Stomach smooth muscle (tissue), 2 donors: ENCODE data around the gene TMEM254.
A peak's percentile ranks its signal among the peaks of the same experiment; 100 is the strongest.
"Not testable (repeated sequence)": the region's sequence is repeated elsewhere in the genome, so short reads cannot be mapped to it uniquely, and the experiment has no call there.

Experiments
- H3K27ac ChIP-seq: one replicate; pipeline ENCODE4 v1.7.0; 2013; ENCODE audit warnings: mild to moderate bottlenecking, low read length, inconsistent platforms
- H3K27me3 ChIP-seq, 2 donors: one replicate each; pipeline ENCODE4 v1.7.0; 2013; ENCODE audit warnings: low read length in 2 of 2; ENCODE audit not compliant: insufficient read depth in 2 of 2, control insufficient read depth in 1 of 2
- H3K36me3 ChIP-seq, 2 donors: one replicate each; pipeline ENCODE4 v1.7.0; 2013; ENCODE audit warnings: low read length in 2 of 2; ENCODE audit not compliant: control insufficient read depth in 2 of 2, insufficient read depth in 2 of 2
- H3K4me1 ChIP-seq: one replicate; pipeline ENCODE4 v1.7.0; 2013; ENCODE audit warnings: low read length; ENCODE audit not compliant: control insufficient read depth, insufficient read depth
- H3K4me3 ChIP-seq, 2 donors: one replicate each; pipeline ENCODE4 v1.7.0; 2013; ENCODE audit warnings: low read length in 2 of 2
- H3K9ac ChIP-seq, 2 donors: one replicate each; pipeline ENCODE4 v1.7.0; 2013; ENCODE audit warnings: low read length in 2 of 2, mild to moderate bottlenecking in 1 of 2
- H3K9me3 ChIP-seq, 2 donors: one replicate each; pipeline ENCODE4 v1.7.0; 2013; ENCODE audit warnings: low read length in 2 of 2; ENCODE audit not compliant: control insufficient read depth in 2 of 2
- donor health status: healthy.
- donor health status: Pancreatic carcinoma.

Gene TMEM254

DNA sequence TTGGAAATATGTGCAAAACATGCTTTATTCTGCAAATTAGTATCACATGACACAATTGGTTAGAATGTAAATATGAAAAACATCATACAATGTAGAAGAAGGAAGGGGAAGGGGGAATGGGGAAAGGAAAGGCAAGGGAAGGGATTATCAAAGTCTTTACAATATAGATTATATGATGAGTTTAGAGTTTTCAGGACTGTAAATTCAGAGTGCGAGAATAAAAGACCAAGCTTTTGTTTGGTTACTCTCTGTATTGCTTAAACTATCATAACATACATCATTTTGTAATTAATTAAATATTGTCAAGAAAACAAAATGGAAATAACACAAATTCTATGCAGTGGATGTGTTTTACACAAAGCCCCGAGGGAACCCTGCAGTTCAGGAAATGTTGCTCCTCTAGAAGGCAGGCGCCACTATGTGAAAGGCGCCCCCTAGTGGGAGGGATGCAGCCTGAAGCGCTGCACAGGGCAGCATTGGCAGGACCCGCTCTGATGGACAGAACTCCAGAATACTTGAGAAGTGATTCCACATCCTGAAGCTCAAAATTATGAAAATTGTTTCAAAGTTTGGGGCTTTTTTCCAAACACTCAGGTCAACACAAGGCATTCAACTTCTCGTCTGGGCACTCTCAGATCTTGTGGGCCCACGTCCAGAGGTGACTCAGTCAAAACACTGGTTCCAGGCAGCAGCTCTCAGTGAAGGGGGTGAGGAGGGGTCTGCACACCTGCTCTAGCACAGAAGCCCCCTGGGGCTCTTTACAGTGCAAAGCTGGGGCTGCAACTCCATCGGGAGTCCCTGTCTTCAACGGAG lies 31.6 kb upstream of the TMEM254 start:
- Histone ChIP-seq H3K4me3 (no peak overlapping the region), H3K27me3 (peaks cover 0 to 3% of the 10 kb centered on the region in 2 donors), H3K4me1 (no peaks in the 10 kb centered on the region)

DNA sequence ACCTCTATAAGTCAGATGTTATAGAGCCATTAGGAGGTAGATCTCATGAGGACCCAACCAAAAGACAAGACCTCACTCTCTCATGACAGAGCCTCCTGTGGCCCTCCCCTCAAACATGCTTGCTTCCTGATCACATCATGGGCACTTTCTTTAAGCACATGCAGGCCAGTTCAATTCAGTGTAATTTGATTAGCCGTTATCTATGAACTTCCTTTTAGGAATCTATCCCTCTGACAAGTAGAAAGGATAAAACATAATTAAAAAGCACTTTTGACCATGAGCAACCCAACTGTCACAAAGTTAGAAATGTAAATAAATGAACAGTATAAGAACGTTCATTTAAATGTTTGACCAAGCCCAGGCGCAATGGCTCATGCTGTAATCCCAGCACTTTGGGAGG lies 27.7 kb upstream of the TMEM254 start:
- Histone ChIP-seq H3K9ac (no peak overlapping the region), H3K9me3 (no peaks in the 10 kb centered on the region), H3K27me3 (peaks cover 0 to 3% of the 10 kb centered on the region in 2 donors), H3K36me3 (no peaks in the 10 kb centered on the region), H3K4me1 (no peaks in the 10 kb centered on the region), H3K4me3 (no peak overlapping the region), H3K27ac (no peak overlapping the region)

More for the DNA sequence above, 31.6 kb upstream of the TMEM254 start:
- Histone ChIP-seq H3K27ac (no peak overlapping the region), H3K9ac (no peak overlapping the region), H3K9me3 (no peaks in the 10 kb centered on the region), H3K36me3 (no peaks in the 10 kb centered on the region)

DNA sequence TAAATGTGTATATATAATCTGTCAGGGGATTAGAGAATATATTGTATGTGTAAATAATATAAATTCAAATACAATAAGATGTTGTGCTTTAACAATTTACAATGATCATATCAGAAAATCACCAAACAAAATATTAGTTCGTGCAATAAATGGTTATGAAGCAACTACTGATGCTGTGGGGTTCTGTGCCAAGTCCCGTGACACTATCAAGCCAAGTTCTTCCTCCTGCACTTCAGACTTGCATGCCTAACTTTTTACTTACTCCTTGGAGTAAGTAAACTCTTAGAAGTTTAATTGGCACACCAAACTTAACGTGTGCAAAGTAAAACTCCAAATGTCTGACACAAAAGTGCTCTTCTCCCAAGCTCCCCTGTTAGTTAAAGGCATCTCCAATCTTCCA lies 26.5 kb upstream of the TMEM254 start:
- H3K27me3 ChIP-seq, result peaks cover 0 to 3% of the 10 kb centered on the region in 2 donors

DNA sequence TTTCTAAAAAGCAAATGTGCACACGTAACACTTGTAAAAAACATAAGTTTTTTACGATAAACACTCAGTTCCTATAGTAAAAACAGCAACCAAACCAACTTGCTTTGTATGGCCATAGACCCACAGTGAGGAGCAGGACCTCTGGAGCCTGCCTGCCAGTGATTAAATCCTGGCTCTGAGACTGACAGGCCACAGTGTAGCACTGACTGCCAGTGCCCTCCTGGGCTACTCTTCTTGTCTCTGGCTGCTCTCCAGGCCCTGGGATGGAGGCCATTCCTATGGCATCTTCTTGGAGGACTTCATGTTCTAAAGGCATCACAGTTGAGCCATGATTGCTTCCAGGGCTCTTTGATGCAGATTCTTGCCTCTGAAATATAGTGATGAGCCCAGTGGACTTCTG lies 22.7 kb upstream of the TMEM254 start:
- H3K36me3 ChIP-seq, result no peaks in the 10 kb centered on the region
- no peak overlapping the region for H3K4me3 ChIP-seq
- no peak overlapping the region for H3K27ac ChIP-seq
- H3K9ac ChIP-seq, result no peak overlapping the region
- no peaks in the 10 kb centered on the region for H3K4me1 ChIP-seq
- no peaks in the 10 kb centered on the region for H3K9me3 ChIP-seq
- no peaks in the 10 kb centered on the region for H3K27me3 ChIP-seq

More for the DNA sequence above, 26.5 kb upstream of the TMEM254 start:
- Histone ChIP-seq H3K9ac (no peak overlapping the region), H3K9me3 (no peaks in the 10 kb centered on the region), H3K27ac (no peak overlapping the region), H3K4me1 (no peaks in the 10 kb centered on the region), H3K36me3 (no peaks in the 10 kb centered on the region), H3K4me3 (no peak overlapping the region)

DNA sequence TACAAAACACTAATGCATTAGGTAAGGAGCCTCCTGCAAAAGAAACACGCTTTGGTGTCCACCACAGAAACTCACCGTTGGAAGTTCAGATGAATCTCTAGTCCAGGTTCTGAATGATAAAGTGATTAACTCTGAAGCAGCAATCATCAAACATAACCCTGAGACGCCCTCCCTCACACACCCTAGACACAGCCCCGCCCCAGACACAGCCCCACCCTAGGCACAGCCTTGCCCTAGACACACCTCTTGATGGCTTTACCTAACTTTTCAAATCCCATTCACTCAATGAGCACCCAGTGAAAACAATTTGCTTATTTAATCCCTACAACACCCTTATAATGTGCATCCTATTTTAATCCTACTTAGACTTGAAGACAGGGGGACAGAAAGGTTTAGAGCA lies 21.3 kb upstream of the TMEM254 start:
- no peaks in the 10 kb centered on the region for H3K36me3 ChIP-seq
- H3K4me3 ChIP-seq, result no peak overlapping the region
- H3K9ac ChIP-seq, result no peak overlapping the region
- H3K27ac ChIP-seq, result no peak overlapping the region
- H3K4me1 ChIP-seq, result no peaks in the 10 kb centered on the region
- no peaks in the 10 kb centered on the region for H3K27me3 ChIP-seq
- H3K9me3 ChIP-seq, result no peaks in the 10 kb centered on the region

DNA sequence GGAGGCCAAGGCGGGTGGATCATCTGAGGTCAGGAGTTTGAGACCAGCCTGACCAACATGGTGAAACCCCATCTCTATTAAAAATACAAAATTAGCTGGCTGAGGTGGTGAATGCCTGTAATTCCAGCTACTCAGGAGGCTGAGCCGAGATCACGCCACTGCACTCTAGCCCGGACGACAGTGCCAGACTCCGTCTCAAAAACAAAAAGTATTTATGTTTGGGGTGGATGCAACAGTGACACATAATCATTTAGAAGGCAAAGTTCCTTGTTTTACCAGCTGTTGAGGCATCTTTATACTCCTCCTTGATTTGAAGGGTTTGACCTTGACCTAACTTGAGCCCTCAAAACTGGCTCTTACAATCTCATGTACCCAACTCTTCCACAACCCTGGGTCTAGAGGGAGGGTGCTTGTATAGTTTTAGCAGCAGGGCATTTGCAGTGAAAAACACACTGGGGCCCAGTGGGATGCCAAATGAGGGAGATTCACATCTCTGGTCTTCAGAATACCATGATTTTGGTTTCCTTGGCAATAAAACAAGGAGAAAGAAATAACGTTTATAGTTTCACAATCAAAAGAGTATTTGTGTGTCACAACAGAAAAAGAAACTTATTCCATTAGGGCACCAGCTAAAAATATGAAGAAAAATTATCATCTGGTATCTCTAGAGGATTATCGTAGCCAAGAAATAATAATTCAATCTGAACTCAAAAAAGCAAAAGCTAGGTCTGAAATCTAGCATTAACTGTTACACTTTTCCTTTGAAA lies 14.2 kb upstream of the TMEM254 start:
- no peak overlapping the region for H3K4me3 ChIP-seq
- peak overlapping the region; percentile 37 for H3K27ac ChIP-seq

DNA sequence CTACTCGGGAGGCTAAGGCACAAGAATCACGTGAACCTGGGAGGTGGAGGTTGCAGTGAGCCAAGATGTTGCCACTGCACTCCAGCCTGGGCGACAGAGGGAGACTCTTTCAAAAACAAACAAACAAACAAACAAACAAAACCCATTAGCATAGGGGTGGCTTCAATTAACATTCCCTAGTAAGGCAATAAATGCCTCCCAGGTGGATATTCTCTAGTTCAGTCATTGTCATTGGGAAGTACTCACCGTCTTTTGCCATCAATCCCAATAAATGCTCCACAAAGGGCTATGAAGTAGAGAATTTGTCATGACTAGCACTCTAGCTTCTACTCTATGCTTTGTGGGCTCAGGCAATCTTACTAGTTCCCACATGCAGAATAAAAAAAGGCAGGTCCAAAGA lies 11.7 kb upstream of the TMEM254 start:
- Histone ChIP-seq H3K4me3 (no peak overlapping the region), H3K4me1 (no peaks in the 10 kb centered on the region), H3K9ac (no peak overlapping the region), H3K36me3 (no peaks in the 10 kb centered on the region), H3K27ac (no peak overlapping the region), H3K9me3 (no peaks in the 10 kb centered on the region), H3K27me3 (no peaks in the 10 kb centered on the region)

More for the DNA sequence above, 14.2 kb upstream of the TMEM254 start:
- Histone ChIP-seq H3K9me3 (no peaks in the 10 kb centered on the region), H3K9ac (no peak overlapping the region), H3K4me1 (no peaks in the 10 kb centered on the region), H3K36me3 (no peaks in the 10 kb centered on the region), H3K27me3 (no peaks in the 10 kb centered on the region)

DNA sequence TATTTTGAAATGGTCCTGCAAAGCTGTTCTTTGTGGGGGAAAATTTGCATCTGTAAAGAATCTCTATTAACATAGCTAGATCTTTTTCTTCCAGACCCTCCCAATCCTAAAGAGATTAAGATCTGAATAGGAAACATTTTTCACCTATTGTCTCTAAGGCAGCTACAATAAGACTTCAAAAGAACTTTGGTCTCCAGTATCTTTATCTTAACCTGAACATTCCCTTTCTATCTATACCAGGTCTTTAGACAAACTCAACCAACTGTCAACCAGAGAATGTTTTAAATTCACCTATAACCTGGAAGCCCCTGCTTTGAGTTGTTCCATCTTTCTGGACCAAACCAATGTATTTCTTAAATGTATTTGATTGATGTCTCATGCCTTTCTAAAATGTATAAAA lies 10.6 kb upstream of the TMEM254 start:
- not testable (repeated sequence) for H3K9me3 ChIP-seq, H3K9ac ChIP-seq, H3K27ac ChIP-seq, H3K4me3 ChIP-seq, H3K27me3 ChIP-seq, H3K4me1 ChIP-seq, H3K36me3 ChIP-seq

DNA sequence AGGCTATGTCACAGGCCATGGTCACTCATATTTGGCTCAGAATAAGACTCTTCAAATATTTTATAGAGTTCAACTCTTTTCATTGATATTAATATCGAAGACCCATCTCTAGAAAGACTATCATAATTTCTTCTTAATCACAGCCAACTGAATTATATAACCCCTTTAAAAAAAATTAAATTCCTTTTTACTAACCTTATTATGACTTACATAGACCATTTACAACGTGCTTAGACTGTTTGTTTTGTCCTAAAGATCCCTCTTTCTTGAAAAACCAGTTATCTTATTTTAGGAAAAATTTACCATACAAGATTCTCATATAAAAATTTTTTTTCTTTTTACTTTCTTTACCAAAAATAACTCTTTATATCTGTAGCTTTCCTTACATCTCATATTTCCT lies 10.2 kb upstream of the TMEM254 start:
- H3K36me3 ChIP-seq, result no peaks in the 10 kb centered on the region
- H3K27me3 ChIP-seq, result no peaks in the 10 kb centered on the region
- no peak overlapping the region for H3K27ac ChIP-seq
- no peaks in the 10 kb centered on the region for H3K4me1 ChIP-seq
- H3K9ac ChIP-seq, result no peak overlapping the region
- H3K4me3 ChIP-seq, result no peak overlapping the region
- no peaks in the 10 kb centered on the region for H3K9me3 ChIP-seq

DNA sequence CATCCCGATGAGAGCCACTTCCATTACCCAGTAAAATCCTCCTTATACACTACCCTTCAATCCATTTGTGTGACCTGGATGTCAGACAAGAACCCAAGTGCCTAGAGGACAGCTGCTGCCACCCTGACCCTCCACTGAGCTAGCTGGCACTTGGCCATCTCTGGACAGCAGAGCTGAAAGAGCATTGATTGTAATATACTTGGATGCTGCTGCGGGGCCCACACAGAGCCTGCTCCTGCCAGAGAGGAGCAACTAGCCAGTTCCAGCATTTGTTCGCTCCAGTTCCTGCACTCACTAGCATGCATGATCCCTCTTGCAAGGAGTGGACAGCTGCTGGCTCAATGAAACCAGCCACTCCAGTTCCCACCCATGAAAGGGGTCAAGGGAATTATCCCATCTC lies 8.4 kb upstream of the TMEM254 start:
- H3K4me1 ChIP-seq, result no peaks in the 10 kb centered on the region
- H3K36me3 ChIP-seq, result no peaks in the 10 kb centered on the region
- H3K27ac ChIP-seq, result no peak overlapping the region
- no peak overlapping the region for H3K9ac ChIP-seq
- H3K9me3 ChIP-seq, result no peaks in the 10 kb centered on the region
- no peaks in the 10 kb centered on the region for H3K27me3 ChIP-seq
- H3K4me3 ChIP-seq, result no peak overlapping the region

DNA sequence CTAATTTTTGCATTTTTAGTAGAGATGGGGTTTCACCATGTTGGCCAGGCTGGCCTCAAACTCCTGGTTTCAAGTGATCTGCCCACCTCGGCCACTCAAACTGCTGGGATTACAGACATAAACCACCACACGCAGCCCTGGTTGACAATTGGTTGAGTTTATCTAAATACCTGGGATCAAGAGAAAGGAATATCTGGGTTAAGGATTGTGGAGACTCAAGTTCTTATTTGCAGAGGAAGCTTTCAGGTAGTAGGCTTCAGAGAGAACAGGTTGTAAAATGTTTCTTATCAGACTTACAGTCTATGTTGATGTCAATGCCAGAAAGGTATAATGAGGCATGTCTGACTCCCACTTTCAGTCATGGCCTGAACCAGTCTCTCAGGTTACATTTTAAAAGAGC lies 5.9 kb upstream of the TMEM254 start:
- H3K9ac ChIP-seq, result no peak overlapping the region
- no peaks in the 10 kb centered on the region for H3K27me3 ChIP-seq
- H3K36me3 ChIP-seq, result no peaks in the 10 kb centered on the region
- H3K4me3 ChIP-seq, result no peak overlapping the region
- peaks cover 2% of the 10 kb centered on the region for H3K4me1 ChIP-seq
- H3K9me3 ChIP-seq, result no peaks in the 10 kb centered on the region
- no peak overlapping the region for H3K27ac ChIP-seq
